Nephron (organoid): ENCODE results near the gene SLC12A9.
A peak's percentile ranks its signal among the peaks of the same experiment; 100 is the strongest.

ENCODE experiments used
- H3K27ac Mint-ChIP-seq, 3 experiments: 2 replicates each; pipeline ENCODE4 v1.8.0; 2020; ENCODE audit warnings: mixed read lengths in 3 of 3, mild to moderate bottlenecking in 2 of 3, moderate library complexity in 1 of 3
- H3K27me3 Mint-ChIP-seq: 2 replicates; pipeline ENCODE4 v1.8.0; 2021; ENCODE audit warnings: low read depth, mild to moderate bottlenecking, moderate library complexity, mixed read lengths
- H3K36me3 Mint-ChIP-seq: 2 replicates; pipeline ENCODE4 v1.8.0; 2020; ENCODE audit warnings: low read depth, mixed read lengths
- H3K4me1 Mint-ChIP-seq: 2 replicates; pipeline ENCODE4 v1.8.0; 2020; ENCODE audit warnings: mixed read lengths
- H3K4me3 Mint-ChIP-seq, 3 experiments: 2 replicates each; pipeline ENCODE4 v1.8.0; 2020; ENCODE audit warnings: mild to moderate bottlenecking in 3 of 3, mixed read lengths in 3 of 3, moderate library complexity in 2 of 3
- H3K9me3 Mint-ChIP-seq: 2 replicates; pipeline ENCODE4 v1.8.0; 2020; ENCODE audit warnings: mixed read lengths
- TF ChIP-seq, protein P1 (sequence below), 3 experiments: fragments of 200-600 bp; sonication (generic); IDR thresholded peaks; one replicate each; pipeline ENCODE4 v1.5.0; 2021; ENCODE audit warnings: antibody characterized with exemption in 3 of 3; ENCODE audit not compliant: unreplicated experiment in 3 of 3

SLC12A9 gene

DNA sequence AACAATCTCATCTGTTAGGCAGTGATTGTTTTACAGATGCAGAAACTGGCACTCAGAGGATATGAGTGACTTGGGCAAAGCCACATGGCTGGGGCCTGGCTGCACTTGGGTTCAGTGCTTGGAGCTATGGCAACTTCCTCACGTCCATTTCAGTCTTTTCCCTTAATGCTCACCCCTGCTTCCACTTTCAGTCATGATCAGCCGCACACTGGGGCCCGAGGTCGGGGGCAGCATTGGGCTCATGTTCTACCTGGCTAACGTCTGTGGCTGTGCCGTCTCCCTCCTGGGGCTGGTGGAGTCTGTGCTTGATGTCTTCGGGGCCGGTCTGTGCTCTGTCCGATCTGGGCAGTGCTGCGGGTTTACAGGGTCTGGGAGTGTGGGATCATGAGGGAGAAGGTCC lies 3.0 kb downstream of the SLC12A9 start:
- H3K36me3 Mint-ChIP-seq, result peaks cover 10% of the 10 kb centered on the region
- no peak overlapping the region for H3K27ac Mint-ChIP-seq
- H3K27me3 Mint-ChIP-seq, result peaks cover 23% of the 10 kb centered on the region
- H3K4me3 Mint-ChIP-seq, result peak overlapping the region; percentile 5 to 16 (median 14)
- peaks cover 5% of the 10 kb centered on the region for H3K4me1 Mint-ChIP-seq
- H3K9me3 Mint-ChIP-seq, result no peaks in the 10 kb centered on the region
- TF ChIP-seq, protein P1, sequence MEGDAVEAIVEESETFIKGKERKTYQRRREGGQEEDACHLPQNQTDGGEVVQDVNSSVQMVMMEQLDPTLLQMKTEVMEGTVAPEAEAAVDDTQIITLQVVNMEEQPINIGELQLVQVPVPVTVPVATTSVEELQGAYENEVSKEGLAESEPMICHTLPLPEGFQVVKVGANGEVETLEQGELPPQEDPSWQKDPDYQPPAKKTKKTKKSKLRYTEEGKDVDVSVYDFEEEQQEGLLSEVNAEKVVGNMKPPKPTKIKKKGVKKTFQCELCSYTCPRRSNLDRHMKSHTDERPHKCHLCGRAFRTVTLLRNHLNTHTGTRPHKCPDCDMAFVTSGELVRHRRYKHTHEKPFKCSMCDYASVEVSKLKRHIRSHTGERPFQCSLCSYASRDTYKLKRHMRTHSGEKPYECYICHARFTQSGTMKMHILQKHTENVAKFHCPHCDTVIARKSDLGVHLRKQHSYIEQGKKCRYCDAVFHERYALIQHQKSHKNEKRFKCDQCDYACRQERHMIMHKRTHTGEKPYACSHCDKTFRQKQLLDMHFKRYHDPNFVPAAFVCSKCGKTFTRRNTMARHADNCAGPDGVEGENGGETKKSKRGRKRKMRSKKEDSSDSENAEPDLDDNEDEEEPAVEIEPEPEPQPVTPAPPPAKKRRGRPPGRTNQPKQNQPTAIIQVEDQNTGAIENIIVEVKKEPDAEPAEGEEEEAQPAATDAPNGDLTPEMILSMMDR (IDR thresholded peaks at IDR 0.05; ENCODE audit: unreplicated experiment in 3 of 3), result no peak

DNA sequence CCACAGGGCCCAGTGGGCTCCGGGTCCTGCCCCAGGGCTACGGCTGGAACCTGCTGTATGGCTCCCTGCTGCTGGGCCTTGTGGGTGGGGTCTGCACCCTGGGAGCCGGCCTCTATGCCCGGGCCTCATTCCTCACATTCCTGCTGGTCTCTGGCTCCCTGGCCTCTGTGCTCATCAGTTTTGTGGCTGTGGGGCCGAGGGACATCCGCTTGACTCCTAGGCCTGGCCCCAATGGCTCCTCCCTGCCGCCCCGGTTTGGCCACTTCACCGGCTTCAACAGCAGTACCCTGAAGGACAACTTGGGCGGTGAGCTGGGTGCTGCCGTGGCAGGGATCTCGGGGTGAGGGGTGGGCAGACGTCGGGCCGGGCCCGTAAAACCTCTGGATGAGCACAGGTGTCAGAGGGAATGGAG lies 4.4 kb downstream of the SLC12A9 start:
- no peaks in the 10 kb centered on the region for H3K9me3 Mint-ChIP-seq
- peaks cover 14% of the 10 kb centered on the region for H3K36me3 Mint-ChIP-seq
- H3K27me3 Mint-ChIP-seq, result peaks cover 26% of the 10 kb centered on the region
- TF ChIP-seq, protein P1 (IDR thresholded peaks at IDR 0.05; ENCODE audit: unreplicated experiment in 3 of 3), result no peak
- H3K4me1 Mint-ChIP-seq, result peaks cover 2% of the 10 kb centered on the region
- H3K27ac Mint-ChIP-seq, result no peak overlapping the region
- no peak overlapping the region for H3K4me3 Mint-ChIP-seq

DNA sequence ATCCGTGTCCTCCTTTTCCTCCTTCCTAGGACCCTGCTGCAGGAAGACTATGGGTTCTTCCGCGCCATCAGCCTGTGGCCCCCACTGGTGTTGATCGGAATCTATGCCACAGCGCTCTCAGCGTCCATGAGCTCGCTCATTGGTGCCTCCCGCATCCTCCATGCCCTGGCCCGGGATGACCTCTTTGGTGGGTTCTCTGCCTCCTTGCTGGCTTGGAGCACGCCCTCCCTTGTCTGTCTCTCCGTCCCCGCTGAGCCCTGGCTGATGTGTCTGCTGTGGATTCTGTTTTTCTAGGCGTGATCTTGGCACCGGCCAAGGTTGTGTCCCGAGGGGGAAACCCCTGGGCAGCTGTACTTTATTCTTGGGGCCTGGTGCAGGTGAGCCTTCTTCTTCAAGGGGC lies 7.3 kb downstream of the SLC12A9 start:
- Mint-ChIP-seq H3K4me3 (no peak overlapping the region), H3K27ac (peak overlapping the region in 1 of 3 experiments; percentile 58), H3K9me3 (no peaks in the 10 kb centered on the region), H3K36me3 (peaks cover 20% of the 10 kb centered on the region), H3K27me3 (peaks cover 26% of the 10 kb centered on the region), H3K4me1 (peaks cover 10% of the 10 kb centered on the region)
- TF ChIP-seq, protein P1 (IDR thresholded peaks at IDR 0.05; ENCODE audit: unreplicated experiment in 3 of 3), result no peak

DNA sequence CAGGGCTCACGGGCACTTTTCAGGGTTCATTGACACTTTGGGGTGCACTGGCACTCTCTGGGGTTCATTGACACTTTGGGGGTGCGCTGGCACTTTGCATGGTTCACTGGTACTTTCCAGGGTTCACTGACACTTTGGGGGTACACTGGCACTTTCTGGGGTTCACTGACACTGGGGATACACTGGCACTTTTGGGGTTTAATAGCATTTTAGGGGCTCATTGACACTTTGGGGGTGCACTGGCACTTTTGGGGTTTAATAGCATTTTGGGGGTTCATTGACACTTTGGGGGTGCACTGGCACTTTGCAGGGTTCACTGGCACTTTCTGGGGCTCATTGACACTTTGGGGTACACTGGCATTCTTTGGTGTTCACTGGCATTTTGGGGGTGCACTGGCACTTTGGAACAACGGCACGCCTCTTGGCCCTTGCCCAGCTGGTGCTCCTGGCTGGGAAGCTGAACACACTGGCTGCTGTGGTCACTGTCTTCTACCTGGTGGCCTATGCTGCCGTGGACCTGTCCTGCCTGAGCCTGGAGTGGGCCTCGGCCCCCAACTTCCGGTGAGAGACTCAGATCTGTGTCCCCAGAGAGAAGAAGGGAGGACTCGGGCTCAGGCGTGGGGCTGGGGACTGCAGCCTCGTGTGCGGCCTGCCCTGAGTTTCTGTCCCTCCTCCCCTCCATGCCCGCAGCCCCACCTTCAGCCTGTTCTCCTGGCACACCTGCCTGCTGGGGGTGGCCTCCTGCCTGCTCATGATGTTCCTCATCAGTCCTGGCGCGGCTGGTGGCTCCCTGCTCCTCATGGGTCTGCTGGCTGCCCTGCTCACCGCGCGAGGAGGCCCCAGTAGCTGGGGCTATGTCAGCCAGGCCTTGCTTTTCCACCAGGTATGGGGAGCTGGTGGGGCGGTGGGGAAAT lies 8.4 kb downstream of the SLC12A9 start:
- peaks cover 21% of the 10 kb centered on the region for H3K27me3 Mint-ChIP-seq
- no peak overlapping the region for H3K4me3 Mint-ChIP-seq
- H3K9me3 Mint-ChIP-seq, result no peaks in the 10 kb centered on the region
- peaks cover 10% of the 10 kb centered on the region for H3K4me1 Mint-ChIP-seq
- TF ChIP-seq, protein P1 (IDR thresholded peaks at IDR 0.05; ENCODE audit: unreplicated experiment in 3 of 3), result no peak
- no peak overlapping the region for H3K27ac Mint-ChIP-seq
- peaks cover 20% of the 10 kb centered on the region for H3K36me3 Mint-ChIP-seq

DNA sequence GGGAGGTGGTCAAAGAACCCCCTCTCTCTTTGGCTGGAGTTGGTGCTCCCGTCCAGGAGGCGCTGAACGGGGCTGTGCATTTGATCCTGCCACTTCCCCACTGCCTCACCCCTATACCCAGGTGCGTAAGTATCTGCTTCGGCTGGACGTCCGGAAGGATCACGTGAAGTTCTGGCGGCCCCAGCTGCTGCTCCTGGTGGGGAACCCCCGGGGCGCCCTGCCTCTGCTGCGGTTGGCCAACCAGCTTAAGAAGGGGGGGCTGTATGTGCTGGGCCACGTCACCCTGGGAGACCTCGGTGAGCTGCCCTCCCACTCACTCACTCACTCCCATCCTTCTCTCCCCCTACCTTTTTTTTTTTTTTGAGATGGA lies 9.1 kb downstream of the SLC12A9 start:
- peaks cover 20% of the 10 kb centered on the region for H3K36me3 Mint-ChIP-seq
- H3K27me3 Mint-ChIP-seq, result peaks cover 21% of the 10 kb centered on the region
- H3K4me3 Mint-ChIP-seq, result no peak overlapping the region
- no peak overlapping the region for H3K27ac Mint-ChIP-seq
- no peaks in the 10 kb centered on the region for H3K9me3 Mint-ChIP-seq
- TF ChIP-seq, protein P1 (IDR thresholded peaks at IDR 0.05; ENCODE audit: unreplicated experiment in 3 of 3), result no peak
- peaks cover 10% of the 10 kb centered on the region for H3K4me1 Mint-ChIP-seq
